ENCODE data around the gene THAP4. TPM values are rescaled to one million over a fixed set of nuclear protein-coding genes. Genes with fewer than 3 reads are reported as not detected.

The THAP4 gene
- total RNA-seq, 1 experiment from 2014 or later, result 94.8 TPM

- ChIA-PET CTCF (no interaction called here), POLR2A (ENCODE audit: unreplicated experiment) (no interaction called here)
- Histone ChIP-seq H3K27ac (no peak overlapping the region), H3K9me3 (ENCODE audit: insufficient read depth, low read depth) (no peaks in the 10 kb centered on the region), H3K9me2 (ENCODE audit: insufficient read depth) (no peaks in the 10 kb centered on the region), H3K4me3 (no peak overlapping the region), H3K36me3 (ENCODE audit: low read depth) (no peaks in the 10 kb centered on the region), H3F3A (ENCODE audit: insufficient read depth, low read depth) (no peaks in the 10 kb centered on the region; the same call in 1 of the 2 replicates), H2AFZ (no peak overlapping the region), H3K4me1 (replicated peaks; ENCODE audit: insufficient read depth) (no peaks in the 10 kb centered on the region), H4K20me1 (ENCODE audit: insufficient read depth) (no peaks in the 10 kb centered on the region), H3K79me2 (ENCODE audit: low read depth) (no peaks in the 10 kb centered on the region), H3K4me2 (no peak overlapping the region), H3K27me3 (ENCODE audit: insufficient read depth, low read depth) (no peaks in the 10 kb centered on the region)
- no peak for TF ChIP-seq CTCF (conservative IDR thresholded peaks at IDR 0.05)
- TF ChIP-seq EZH2 (IDR thresholded peaks at IDR 0.05; ENCODE audit: low read depth), result no peak
- DNase-seq, result no peak
- intact Hi-C loops (cut with micrococcal nuclease; ENCODE audit: unreplicated experiment), result no loop called here
- BruUV-seq (replicated peaks), result TSS peak; percentile 9
Measured at GRCh38 chr2:241576293-241576654, 60.7 kb downstream of the THAP4 start.

GRCh38 chr2:241575624-241576292 is 61.2 kb downstream of the THAP4 start:
- CTCF ChIA-PET, result no interaction called here
- H3K4me1 ChIP-seq (replicated peaks; ENCODE audit: insufficient read depth), result no peaks in the 10 kb centered on the region

GRCh38 chr2:241574911-241575623 is 61.9 kb downstream of the THAP4 start:
- Histone ChIP-seq H3K36me3 (ENCODE audit: low read depth) (no peaks in the 10 kb centered on the region), H2AFZ (no peak overlapping the region), H3K4me2 (no peak overlapping the region), H3K27me3 (ENCODE audit: insufficient read depth, low read depth) (no peaks in the 10 kb centered on the region), H3K79me2 (ENCODE audit: low read depth) (no peaks in the 10 kb centered on the region), H3K9me2 (ENCODE audit: insufficient read depth) (no peaks in the 10 kb centered on the region), H3K4me1 (replicated peaks; ENCODE audit: insufficient read depth) (no peaks in the 10 kb centered on the region), H3K9me3 (ENCODE audit: insufficient read depth, low read depth) (no peaks in the 10 kb centered on the region), H4K20me1 (ENCODE audit: insufficient read depth) (no peaks in the 10 kb centered on the region), H3K27ac (no peak overlapping the region), H3F3A (ENCODE audit: insufficient read depth, low read depth) (no peaks in the 10 kb centered on the region; the same call in 1 of the 2 replicates), H3K4me3 (no peak overlapping the region)
- intact Hi-C loops (cut with micrococcal nuclease; ENCODE audit: unreplicated experiment), result no loop called here
- no peak for DNase-seq
- TF ChIP-seq EZH2 (IDR thresholded peaks at IDR 0.05; ENCODE audit: low read depth) (no peak), CTCF (conservative IDR thresholded peaks at IDR 0.05) (no peak)
- ChIA-PET CTCF (no interaction called here), POLR2A (ENCODE audit: unreplicated experiment) (no interaction called here)
- no TSS peak for BruUV-seq (replicated peaks)

More at GRCh38 chr2:241575624-241576292, 61.2 kb downstream of the THAP4 start:
- Histone ChIP-seq H2AFZ (no peak overlapping the region), H3K9me3 (ENCODE audit: insufficient read depth, low read depth) (no peaks in the 10 kb centered on the region), H3K4me2 (no peak overlapping the region), H3K27ac (no peak overlapping the region), H3F3A (ENCODE audit: insufficient read depth, low read depth) (no peaks in the 10 kb centered on the region; the same call in 1 of the 2 replicates), H4K20me1 (ENCODE audit: insufficient read depth) (no peaks in the 10 kb centered on the region), H3K4me3 (no peak overlapping the region), H3K27me3 (ENCODE audit: insufficient read depth, low read depth) (no peaks in the 10 kb centered on the region), H3K36me3 (ENCODE audit: low read depth) (no peaks in the 10 kb centered on the region), H3K79me2 (ENCODE audit: low read depth) (no peaks in the 10 kb centered on the region), H3K9me2 (ENCODE audit: insufficient read depth) (no peaks in the 10 kb centered on the region)
- POLR2A ChIA-PET (ENCODE audit: unreplicated experiment), result no interaction called here
- intact Hi-C loops (cut with micrococcal nuclease; ENCODE audit: unreplicated experiment), result no loop called here
- no TSS peak for BruUV-seq (replicated peaks)
- TF ChIP-seq EZH2 (IDR thresholded peaks at IDR 0.05; ENCODE audit: low read depth) (no peak), CTCF (conservative IDR thresholded peaks at IDR 0.05) (no peak)
- no peak for DNase-seq

Data from PC-9 (cell line).